ENCODE measurements around the gene UBR2. TPM values are rescaled to one million over a fixed set of nuclear protein-coding genes. Genes with fewer than 3 reads are reported as not detected.

Gene UBR2
- total RNA-seq, 2 experiments from 2014 or later, result 23.9 to 28.1 TPM

- intact Hi-C loops (cut with DNase I, micrococcal nuclease), result loop anchor here (5.0 kb wide), 2 partner anchors 78 to 268 kb away; partner anchors contain the start of gene TRERF1 (in 1 of the 2)
- Mint-ChIP-seq H3K27ac (no peak overlapping the region), H3K36me3 (ENCODE audit: low read depth) (no peaks in the 10 kb centered on the region), H3K4me3 (no peak overlapping the region), H3K9me3 (ENCODE audit: low read depth) (no peaks in the 10 kb centered on the region), H3K27me3 (peaks cover 2% of the 10 kb centered on the region), H3K4me1 (no peaks in the 10 kb centered on the region)
- no peak for DNase-seq
- POLR2A ChIA-PET, result no interaction called here
- ATAC-seq, result no peak
- CTCF ChIA-PET, result interaction anchor here (0.7 to 2.9 kb wide), 15 partner anchors 9 to 343 kb away, joined by 3 to 17 read pairs (median 5); no protein-coding TSS in a partner anchor
Measured at GRCh38 chr6:42530751-42531150, 33.1 kb upstream of the UBR2 start.

- POLR2A ChIA-PET, result no interaction called here
- peak; percentile 65 for ATAC-seq
- DNase-seq, result peak; percentile 31
- Mint-ChIP-seq H3K4me3 (no peak overlapping the region), H3K36me3 (ENCODE audit: low read depth) (no peaks in the 10 kb centered on the region), H3K27me3 (peaks cover 2% of the 10 kb centered on the region), H3K9me3 (ENCODE audit: low read depth) (no peaks in the 10 kb centered on the region), H3K27ac (no peak overlapping the region), H3K4me1 (no peaks in the 10 kb centered on the region)
- intact Hi-C loops (cut with DNase I, micrococcal nuclease), result loop anchor here (2.0 to 5.0 kb wide), 4 partner anchors 80 to 271 kb away; partner anchors contain the start of gene TRERF1 (in 1 of the 2)
- CTCF ChIA-PET, result interaction anchor here (0.6 to 2.9 kb wide), 38 partner anchors 11 to 592 kb away, joined by 3 to 17 read pairs (median 4); no protein-coding TSS in a partner anchor
Measured at GRCh38 chr6:42532038-42532669, 31.7 kb upstream of the UBR2 start.

DNA sequence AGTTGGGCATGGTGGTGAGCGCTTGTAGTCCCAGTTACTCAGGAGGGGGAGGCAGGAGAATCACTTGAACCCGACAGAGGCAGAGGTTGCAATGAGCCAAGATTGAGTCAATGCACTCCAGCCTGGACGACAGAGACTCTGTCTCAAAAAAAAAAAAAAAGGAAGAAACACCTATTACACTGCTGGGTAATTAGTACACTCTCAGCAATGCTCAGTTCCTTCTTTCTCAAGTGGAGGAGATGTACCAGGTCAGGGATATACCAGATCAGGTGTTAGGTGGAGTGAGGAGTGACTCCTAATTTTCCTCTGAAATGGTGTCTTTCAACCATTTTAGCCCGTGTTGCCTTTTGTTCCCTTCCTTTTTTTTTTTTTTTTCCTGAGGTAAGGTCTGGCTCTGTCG lies 30.0 kb upstream of the UBR2 start:
- Mint-ChIP-seq H3K4me3 (no peak overlapping the region), H3K27ac (no peak overlapping the region), H3K4me1 (no peaks in the 10 kb centered on the region), H3K9me3 (ENCODE audit: low read depth) (no peaks in the 10 kb centered on the region), H3K27me3 (peaks cover 2% of the 10 kb centered on the region), H3K36me3 (ENCODE audit: low read depth) (no peaks in the 10 kb centered on the region)
- POLR2A ChIA-PET, result interaction anchor here (0.5 kb wide), 1 partner anchor 82 kb away, joined by 3 read pairs; no protein-coding TSS in a partner anchor
- ATAC-seq (no peak), DNase-seq (no peak)
- intact Hi-C loops (cut with DNase I, micrococcal nuclease), result loop anchor here (2.0 to 5.0 kb wide), 4 partner anchors 81 to 273 kb away; partner anchors contain the start of gene TRERF1 (in 1 of the 2)
- CTCF ChIA-PET, result interaction anchor here (1.0 to 2.9 kb wide), 4 partner anchors 12 to 273 kb away, joined by 3 to 13 read pairs (median 4); no protein-coding TSS in a partner anchor

DNA sequence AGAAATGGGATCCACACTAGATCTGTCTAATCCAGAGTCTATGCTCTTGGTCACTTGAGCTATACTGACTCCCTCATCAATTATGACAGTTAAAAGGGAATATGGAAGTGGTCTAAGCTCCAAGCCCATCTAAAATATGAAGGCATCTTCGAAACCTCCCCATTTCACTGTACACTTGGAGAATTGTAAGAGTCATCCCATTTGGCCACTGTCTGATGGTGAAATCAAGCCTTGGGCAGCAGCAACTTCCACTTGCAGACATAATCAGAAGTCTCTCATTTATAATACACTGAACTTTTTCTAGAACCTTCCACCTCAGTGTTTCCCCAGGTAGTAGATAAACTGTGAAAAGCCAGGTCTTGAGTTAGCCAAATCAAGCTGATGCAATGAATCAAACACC lies 26.3 kb upstream of the UBR2 start:
- Mint-ChIP-seq H3K4me3 (no peak overlapping the region), H3K27me3 (no peaks in the 10 kb centered on the region), H3K27ac (no peak overlapping the region), H3K9me3 (ENCODE audit: low read depth) (no peaks in the 10 kb centered on the region), H3K36me3 (ENCODE audit: low read depth) (no peaks in the 10 kb centered on the region), H3K4me1 (no peaks in the 10 kb centered on the region)
- ChIA-PET CTCF (interaction anchor here (0.6 to 3.8 kb wide), 8 partner anchors 10 to 403 kb away, joined by 3 to 25 read pairs (median 3); no protein-coding TSS in a partner anchor), POLR2A (no interaction called here)
- ATAC-seq (no peak), DNase-seq (no peak)
- intact Hi-C loops (cut with DNase I, micrococcal nuclease), result no loop called here

GRCh38 chr6:42539135-42539534 lies 24.7 kb upstream of the UBR2 start:
- Mint-ChIP-seq H3K4me3 (no peak overlapping the region), H3K4me1 (no peaks in the 10 kb centered on the region), H3K36me3 (ENCODE audit: low read depth) (no peaks in the 10 kb centered on the region), H3K27ac (no peak overlapping the region), H3K9me3 (ENCODE audit: low read depth) (no peaks in the 10 kb centered on the region), H3K27me3 (no peaks in the 10 kb centered on the region)
- DNase-seq (no peak), ATAC-seq (no peak)
- POLR2A ChIA-PET, result no interaction called here
- intact Hi-C loops (cut with DNase I, micrococcal nuclease), result no loop called here
- CTCF ChIA-PET, result interaction anchor here (3.8 kb wide), 1 partner anchor 8 kb away, joined by 25 read pairs; no protein-coding TSS in a partner anchor

DNA sequence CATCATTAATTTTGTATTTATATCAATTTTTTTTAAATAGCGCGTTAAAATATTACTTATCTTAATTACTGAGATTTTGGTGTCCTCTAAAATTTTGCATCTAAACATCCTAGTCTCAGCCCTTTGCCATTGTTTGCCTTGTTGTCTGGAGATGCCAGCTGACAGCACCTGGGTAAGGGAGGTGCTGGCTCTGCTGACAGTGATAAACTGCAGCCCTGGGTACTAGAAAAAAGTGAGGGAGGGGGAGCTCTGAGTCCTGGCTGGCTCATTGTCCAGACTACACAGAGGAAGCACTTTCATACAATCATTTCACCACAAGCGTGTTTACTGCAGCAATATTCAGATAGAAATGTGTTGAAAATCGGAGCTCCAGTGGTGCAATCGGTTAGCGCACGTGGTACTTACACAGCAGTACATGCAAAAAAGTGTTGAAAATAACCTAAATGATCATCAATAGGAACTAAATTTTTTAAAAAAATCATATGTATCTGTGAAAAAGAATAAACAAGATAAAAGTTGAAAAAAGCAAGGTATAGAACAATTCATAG lies 18.5 kb upstream of the UBR2 start:
- Mint-ChIP-seq H3K4me3 (no peak overlapping the region), H3K9me3 (ENCODE audit: low read depth) (no peaks in the 10 kb centered on the region), H3K27ac (no peak overlapping the region), H3K4me1 (peaks cover 15% of the 10 kb centered on the region), H3K27me3 (peaks cover 6% of the 10 kb centered on the region), H3K36me3 (ENCODE audit: low read depth) (no peaks in the 10 kb centered on the region)
- POLR2A ChIA-PET, result no interaction called here
- ATAC-seq, result no peak
- intact Hi-C loops (cut with DNase I, micrococcal nuclease), result loop anchor here in 1 of 2 experiments (5.0 kb wide), 2 partner anchors 238 to 283 kb away; no protein-coding TSS in a partner anchor
- DNase-seq, result no peak
- CTCF ChIA-PET, result interaction anchor here (0.6 to 4.6 kb wide), 4 partner anchors 13 to 283 kb away, joined by 3 to 101 read pairs (median 6); no protein-coding TSS in a partner anchor

DNA sequence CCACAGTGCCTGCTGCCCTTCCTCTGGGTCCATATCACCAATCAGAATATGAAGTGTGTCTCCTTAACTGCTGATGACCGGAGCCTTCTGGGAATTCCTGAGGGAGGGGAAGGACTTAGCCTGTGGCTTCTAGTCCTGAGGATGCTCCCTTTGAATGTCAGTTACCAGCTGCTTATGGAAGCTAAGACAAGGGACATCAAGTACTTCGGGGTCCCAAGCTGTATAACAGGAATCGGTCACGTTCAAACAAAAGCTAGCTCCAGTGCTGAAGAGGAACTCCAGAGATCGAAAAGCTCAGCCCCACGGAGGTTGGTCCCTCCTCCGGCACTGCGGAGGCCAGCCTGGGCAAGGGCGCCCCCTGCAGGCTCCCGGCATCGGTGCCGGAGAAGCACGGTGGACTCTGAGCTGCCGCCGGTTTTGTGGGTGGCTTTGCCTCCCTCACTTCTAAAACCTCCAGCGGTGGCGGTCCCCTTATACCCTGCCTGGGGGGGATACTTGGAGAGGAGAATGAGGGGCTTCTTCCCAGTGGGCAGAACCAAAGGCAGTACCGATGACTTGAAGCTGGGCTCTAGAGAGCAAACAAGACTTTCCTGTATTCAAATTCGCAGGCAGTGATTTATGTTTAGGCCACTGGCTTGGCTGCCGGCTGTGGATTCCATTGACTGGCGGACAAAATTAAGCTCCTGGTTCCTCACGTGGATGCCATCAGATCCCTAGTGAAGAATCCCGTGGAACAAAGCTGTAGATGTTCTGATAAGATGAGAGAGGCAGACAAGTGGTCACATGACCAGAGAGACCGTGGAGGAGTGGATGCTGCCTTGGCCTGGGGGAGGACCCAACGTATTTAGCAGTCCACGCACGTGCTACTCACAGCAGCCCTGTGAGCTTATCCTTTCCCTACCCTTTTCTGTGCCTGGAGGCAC lies 16.2 kb upstream of the UBR2 start:
- peak overlapping the region; percentile 56 for H3K4me3 Mint-ChIP-seq
- POLR2A ChIA-PET, result interaction anchor here (0.6 to 1.0 kb wide), 2 partner anchors 208 to 333 kb away, joined by 3 read pairs; no protein-coding TSS in a partner anchor
- H3K4me1 Mint-ChIP-seq, result peaks cover 15% of the 10 kb centered on the region
- ATAC-seq, result peak; percentile 99
- H3K27me3 Mint-ChIP-seq, result peaks cover 10% of the 10 kb centered on the region
- intact Hi-C loops (cut with DNase I, micrococcal nuclease), result loop anchor here (1.0 to 5.0 kb wide), 9 partner anchors 94 to 330 kb away; partner anchors contain the start of gene MRPS10 (in 1 of the 2)
- no peaks in the 10 kb centered on the region for H3K36me3 Mint-ChIP-seq (ENCODE audit: low read depth)
- CTCF ChIA-PET, result interaction anchor here (0.5 to 4.6 kb wide), 109 partner anchors 8 to 473 kb away, joined by 3 to 101 read pairs (median 5); partner anchors contain the start of genes MRPS10 and UBR2
- no peaks in the 10 kb centered on the region for H3K9me3 Mint-ChIP-seq (ENCODE audit: low read depth)
- peak overlapping the region; percentile 63 for H3K27ac Mint-ChIP-seq
- DNase-seq, result peak; percentile 94

- Mint-ChIP-seq H3K27ac (peak overlapping the region; percentile 25), H3K36me3 (ENCODE audit: low read depth) (no peaks in the 10 kb centered on the region), H3K27me3 (peaks cover 19% of the 10 kb centered on the region), H3K4me1 (peaks cover 17% of the 10 kb centered on the region), H3K9me3 (ENCODE audit: low read depth) (no peaks in the 10 kb centered on the region), H3K4me3 (no peak overlapping the region)
- ATAC-seq (no peak), DNase-seq (no peak)
- intact Hi-C loops (cut with DNase I, micrococcal nuclease), result no loop called here
- POLR2A ChIA-PET, result no interaction called here
- CTCF ChIA-PET, result interaction anchor here (0.9 to 1.5 kb wide), 4 partner anchors 9 to 289 kb away, joined by 3 to 4 read pairs (median 3); no protein-coding TSS in a partner anchor
Measured at GRCh38 chr6:42550277-42550676, 13.6 kb upstream of the UBR2 start.

- Mint-ChIP-seq H3K9me3 (ENCODE audit: low read depth) (no peaks in the 10 kb centered on the region), H3K4me3 (no peak overlapping the region), H3K27me3 (peaks cover 19% of the 10 kb centered on the region), H3K36me3 (ENCODE audit: low read depth) (no peaks in the 10 kb centered on the region), H3K4me1 (peaks cover 19% of the 10 kb centered on the region), H3K27ac (no peak overlapping the region)
- ChIA-PET POLR2A (no interaction called here), CTCF (interaction anchor here (0.7 to 1.8 kb wide), 13 partner anchors 9 to 337 kb away, joined by 3 to 12 read pairs (median 3); partner anchors contain the start of gene UBR2)
- no peak for ATAC-seq
- intact Hi-C loops (cut with DNase I, micrococcal nuclease), result no loop called here
- DNase-seq, result no peak
Measured at GRCh38 chr6:42551217-42551616, 12.6 kb upstream of the UBR2 start.

- no peak overlapping the region for H3K27ac Mint-ChIP-seq
- no peaks in the 10 kb centered on the region for H3K9me3 Mint-ChIP-seq (ENCODE audit: low read depth)
- no peak for DNase-seq
- peaks cover 19% of the 10 kb centered on the region for H3K4me1 Mint-ChIP-seq
- ChIA-PET POLR2A (no interaction called here), CTCF (interaction anchor here (1.0 to 1.8 kb wide), 4 partner anchors 8 to 338 kb away, joined by 3 to 12 read pairs (median 6); no protein-coding TSS in a partner anchor)
- H3K27me3 Mint-ChIP-seq, result peaks cover 19% of the 10 kb centered on the region
- no peaks in the 10 kb centered on the region for H3K36me3 Mint-ChIP-seq (ENCODE audit: low read depth)
- ATAC-seq, result no peak
- no peak overlapping the region for H3K4me3 Mint-ChIP-seq
- intact Hi-C loops (cut with DNase I, micrococcal nuclease), result no loop called here
Measured at GRCh38 chr6:42552380-42552779, 11.4 kb upstream of the UBR2 start.

Measured in activated CD4-positive, alpha-beta T cell treated with anti-CD3 and anti-CD28 coated beads for 36 hours (primary cell).